ENCODE measurements around the gene CCDC126.

CCDC126 gene

GRCh38 chr7:23685731-23686130 lies 88.5 kb downstream of the CCDC126 start:
- TF ChIP-seq ZFX (IDR thresholded peaks at IDR 0.05) (no peak), CTCF (conservative IDR thresholded peaks at IDR 0.05) (no peak)
- no peak overlapping the region for H3K27ac ChIP-seq

- H3K27ac ChIP-seq, result no peak overlapping the region
- TF ChIP-seq ZFX (IDR thresholded peaks at IDR 0.05) (no peak), CTCF (conservative IDR thresholded peaks at IDR 0.05) (no peak)
These were observed 89.8 kb downstream of the CCDC126 start for GRCh38 chr7:23687011-23687410.

GRCh38 chr7:23689165-23689564 lies 92.0 kb downstream of the CCDC126 start:
- no peak overlapping the region for H3K27ac ChIP-seq
- TF ChIP-seq CTCF (conservative IDR thresholded peaks at IDR 0.05), result no peak
- TF ChIP-seq ZFX (IDR thresholded peaks at IDR 0.05), result no peak

- no peak for TF ChIP-seq CTCF (conservative IDR thresholded peaks at IDR 0.05)
- no peak for TF ChIP-seq ZFX (IDR thresholded peaks at IDR 0.05)
- H3K27ac ChIP-seq, result no peak overlapping the region
These were observed 94.1 kb downstream of the CCDC126 start for GRCh38 chr7:23691320-23691719.

- TF ChIP-seq CTCF (conservative IDR thresholded peaks at IDR 0.05) (no peak), ZFX (IDR thresholded peaks at IDR 0.05) (no peak)
- H3K27ac ChIP-seq, result no peak overlapping the region
These were observed 96.0 kb downstream of the CCDC126 start for GRCh38 chr7:23693224-23693623.
